Astrocyte of the hippocampus (primary cell): ENCODE data around the gene EQTN.
"Not testable (repeated sequence)": the region's sequence is repeated elsewhere in the genome, so short reads cannot be mapped to it uniquely, and the experiment has no call there.

Experiments
- DNase-seq: peaks from one replicate; pipeline ENCODE4 v3.0.0; 2011; ENCODE audit warnings: low read depth, low spot score

Gene EQTN

DNA sequence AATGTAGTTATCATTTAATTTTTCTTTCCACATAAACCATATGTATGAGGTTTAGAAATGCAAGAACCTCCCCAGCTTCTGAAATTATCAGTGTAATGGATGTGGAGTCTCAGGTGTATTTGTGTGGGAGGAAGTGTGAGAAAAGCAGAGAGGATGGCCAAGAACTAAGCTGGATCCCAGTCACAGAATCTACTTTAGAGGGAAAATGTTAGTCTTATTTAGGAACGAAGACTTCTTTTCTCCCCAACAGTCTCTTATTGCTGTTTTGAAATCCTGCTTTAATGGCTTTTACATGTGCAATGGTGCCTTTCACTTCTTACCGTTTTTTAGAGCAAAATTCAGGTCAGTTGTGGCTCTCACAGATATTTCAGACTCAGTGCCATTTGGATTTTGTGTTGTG lies 3.0 kb downstream of the EQTN start:
- DNase-seq: no peak

DNA sequence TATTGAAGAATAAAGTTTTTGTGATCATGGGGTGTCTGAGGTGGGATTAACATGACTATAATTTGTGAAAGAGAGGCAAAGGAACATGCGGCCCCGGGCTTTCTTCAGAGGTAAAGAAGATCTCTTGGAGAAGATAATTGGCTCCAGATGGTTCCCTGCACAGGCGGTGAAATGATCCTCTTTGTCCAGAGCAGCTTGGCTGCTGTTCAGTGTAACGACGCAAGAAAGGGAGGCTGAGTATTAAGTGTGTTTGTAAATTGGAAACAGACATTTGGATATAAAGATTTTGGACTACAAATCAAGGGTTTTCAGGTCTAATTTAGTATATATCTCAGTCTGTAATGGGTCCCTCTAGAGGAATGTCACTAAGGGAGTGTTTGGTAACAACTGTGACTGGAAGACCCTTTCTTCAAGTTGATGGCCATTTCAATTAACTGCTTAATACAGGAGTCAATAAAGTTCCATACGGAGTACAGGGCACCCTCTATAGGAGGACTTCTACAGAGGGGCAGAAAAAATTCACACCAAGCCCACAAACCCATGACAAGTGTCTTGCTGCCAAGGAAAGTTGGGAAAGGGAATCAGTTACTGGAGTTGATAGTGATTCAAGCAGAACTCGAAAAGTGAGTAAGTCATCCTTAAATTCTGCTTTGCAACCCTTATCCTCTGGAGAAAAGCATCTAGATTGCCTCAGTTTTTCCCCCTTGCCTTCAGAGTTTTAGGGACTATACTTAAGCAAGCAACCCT lies 4.1 kb downstream of the EQTN start:
- DNase-seq: no peak

DNA sequence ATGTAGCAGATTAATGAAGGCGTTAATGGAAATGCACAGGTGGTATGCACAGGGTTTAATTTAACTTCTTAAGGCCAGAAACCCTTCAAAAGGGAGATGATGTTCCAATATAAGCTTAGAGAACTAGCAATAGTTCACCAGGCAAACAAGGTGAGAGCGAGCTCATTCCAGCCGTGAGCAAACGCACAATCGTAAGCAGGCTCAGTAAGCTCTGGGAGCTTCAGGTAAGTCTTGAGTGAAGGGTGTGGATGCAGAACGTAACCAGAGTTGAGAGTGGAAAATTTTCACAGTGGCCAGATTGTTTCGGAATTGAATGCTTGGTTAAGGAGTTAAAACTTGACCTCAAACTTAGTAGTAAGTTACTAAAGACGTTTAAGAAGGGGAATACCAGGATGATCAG lies 5.7 kb downstream of the EQTN start:
- DNase-seq: no peak

DNA sequence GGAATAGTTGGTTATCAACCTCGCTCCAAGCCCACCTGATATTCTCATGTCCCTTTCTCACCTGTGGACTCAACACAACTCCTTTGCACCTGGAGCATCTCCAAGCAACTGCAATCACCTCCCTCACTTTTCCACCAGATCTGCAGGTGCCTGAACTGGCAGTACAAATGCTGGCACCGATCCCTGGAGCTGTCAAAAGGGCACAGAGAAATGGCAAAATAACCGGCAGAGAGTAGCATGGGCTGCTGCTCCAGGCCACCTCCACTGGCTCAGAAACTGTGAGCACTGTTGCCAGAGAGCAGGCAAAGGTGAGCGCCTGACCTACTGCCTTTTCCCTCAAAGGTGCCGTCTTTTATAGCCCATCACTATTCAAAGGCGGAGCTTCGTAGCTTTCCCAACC lies 14.7 kb downstream of the EQTN start:
- DNase-seq: no peak

DNA sequence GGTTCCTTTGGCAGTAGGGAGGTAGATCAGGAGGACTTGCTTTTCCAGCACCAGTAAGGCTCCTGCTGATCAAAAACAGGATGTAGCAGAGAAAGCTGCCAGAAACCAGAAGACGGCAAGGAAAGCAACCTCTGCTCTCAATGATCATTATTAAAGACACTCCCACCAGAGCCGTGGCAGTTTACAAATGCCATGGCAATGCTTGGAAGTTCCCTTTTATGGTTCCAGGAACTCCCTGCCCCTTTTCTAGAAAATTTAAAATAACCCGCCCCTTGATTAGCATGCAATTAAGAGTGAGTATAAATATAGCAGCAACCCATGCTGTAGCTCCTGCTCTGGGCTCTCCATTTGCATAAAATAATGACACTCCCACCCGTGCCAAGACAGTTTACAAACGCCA lies 16.1 kb downstream of the EQTN start:
- no peak for DNase-seq

DNA sequence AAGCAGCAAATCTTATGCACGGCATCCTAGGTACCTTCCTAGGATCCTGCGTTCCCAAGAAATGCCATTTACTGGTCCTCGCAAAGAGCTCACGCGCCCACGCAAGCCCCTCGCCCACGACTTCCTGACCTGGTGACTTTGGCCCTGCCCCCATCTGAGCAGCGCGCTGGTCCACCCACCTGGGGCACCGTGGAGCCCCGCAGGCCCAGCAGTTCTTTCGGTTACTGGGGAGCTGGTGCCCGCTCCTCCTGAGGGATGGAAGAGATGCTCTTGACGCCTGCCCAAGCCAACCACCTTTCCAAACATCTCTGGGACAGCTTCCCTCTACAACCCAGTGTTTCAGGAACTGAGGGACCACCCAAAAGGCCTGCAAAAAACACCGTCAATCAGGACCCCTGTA lies 16.7 kb downstream of the EQTN start:
- no peak for DNase-seq

DNA sequence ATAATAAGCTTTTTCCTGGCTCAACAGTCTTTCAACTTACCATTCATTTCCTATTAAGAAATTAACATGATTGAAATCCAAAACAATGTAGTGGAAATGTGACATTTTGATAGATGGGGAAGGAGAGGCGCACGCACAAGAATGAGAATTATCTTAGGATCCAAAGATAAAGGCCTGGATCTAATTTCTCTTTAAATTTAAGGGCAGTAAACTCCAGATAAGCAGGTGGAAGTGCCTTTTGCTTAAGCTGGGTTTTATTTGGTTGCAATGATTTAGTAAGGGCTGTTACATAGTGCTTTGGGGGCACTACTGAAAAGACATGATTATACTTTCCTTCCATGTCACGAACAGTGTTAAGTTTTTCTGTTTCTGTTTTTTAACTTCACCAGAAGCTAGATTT lies 17.3 kb downstream of the EQTN start:
- no peak for DNase-seq

DNA sequence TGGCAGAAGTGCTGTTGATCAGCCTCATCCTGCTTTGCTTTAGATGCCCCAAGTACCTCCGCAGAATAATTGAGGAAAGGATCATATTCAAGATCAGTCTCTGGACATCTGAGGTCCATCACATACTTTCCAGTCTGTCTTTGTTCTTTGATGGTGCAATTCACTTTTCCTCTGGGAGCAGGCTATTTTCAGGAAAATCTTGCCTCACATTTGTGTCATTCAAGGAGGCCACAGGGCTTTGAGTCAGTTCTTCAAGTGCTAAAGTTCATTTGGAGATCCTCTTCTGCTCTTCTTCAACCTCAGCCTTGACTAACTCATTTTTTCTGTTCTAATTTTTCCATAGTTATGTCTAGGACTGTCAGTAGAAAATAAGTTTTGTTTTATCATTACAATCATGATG lies 18.6 kb downstream of the EQTN start:
- DNase-seq: no peak

DNA sequence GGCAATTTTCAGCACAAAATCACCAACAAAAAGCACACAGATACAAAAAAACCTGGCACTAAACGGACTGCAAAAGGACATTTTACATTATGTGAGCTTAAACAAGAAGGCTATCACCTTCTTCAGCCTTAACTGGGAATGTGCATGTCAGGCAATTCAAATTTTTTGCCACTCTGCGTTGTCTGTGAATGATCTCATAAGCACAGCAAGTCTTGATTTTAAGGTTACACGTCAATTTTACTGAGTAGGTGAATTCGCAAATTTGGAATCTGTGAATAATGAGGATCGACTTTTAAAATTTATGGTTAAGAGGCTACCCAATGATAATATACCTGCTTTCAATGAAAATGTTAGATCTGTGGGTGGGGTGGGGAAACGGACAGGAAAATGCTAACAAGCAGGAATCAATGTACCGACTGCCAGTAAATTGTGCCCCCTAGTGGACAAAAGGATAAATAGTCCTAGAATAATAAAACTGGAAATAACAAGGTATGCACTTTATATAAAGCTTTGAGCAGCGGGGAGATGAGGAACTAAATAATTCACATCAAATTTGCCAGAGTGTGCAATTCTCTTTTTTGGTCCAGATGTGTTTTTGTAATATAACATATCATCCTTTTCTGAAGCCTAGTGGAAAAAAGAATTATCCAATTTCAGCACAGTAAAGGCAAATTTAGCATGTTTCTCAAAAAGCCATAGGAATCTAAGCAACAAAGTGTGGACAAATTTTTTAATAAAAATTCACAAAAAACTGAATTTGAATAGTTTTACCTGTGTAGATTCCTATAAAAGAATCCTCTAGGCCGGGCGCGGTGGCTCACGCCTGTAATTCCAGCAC lies 20.5 kb downstream of the EQTN start:
- DNase-seq: peak; percentile 75

DNA sequence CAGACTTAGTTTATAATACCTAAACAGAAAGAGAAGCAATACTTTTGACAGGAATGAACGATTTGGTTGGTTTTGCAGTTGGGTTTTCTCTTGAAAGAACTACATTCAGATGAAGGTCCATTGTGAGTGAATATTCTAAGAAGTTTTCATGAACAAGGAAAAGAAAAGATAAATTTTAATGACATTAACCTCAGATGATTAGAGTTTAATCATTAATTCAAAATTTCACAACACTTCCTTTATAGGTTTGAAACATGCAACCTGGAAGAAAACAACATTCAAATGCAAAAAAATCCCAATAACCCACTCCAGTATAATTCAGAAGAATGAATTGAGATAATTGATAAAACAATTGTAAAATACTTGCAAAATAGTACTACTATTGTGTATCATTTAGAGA lies 23.8 kb downstream of the EQTN start:
- DNase-seq: no peak

DNA sequence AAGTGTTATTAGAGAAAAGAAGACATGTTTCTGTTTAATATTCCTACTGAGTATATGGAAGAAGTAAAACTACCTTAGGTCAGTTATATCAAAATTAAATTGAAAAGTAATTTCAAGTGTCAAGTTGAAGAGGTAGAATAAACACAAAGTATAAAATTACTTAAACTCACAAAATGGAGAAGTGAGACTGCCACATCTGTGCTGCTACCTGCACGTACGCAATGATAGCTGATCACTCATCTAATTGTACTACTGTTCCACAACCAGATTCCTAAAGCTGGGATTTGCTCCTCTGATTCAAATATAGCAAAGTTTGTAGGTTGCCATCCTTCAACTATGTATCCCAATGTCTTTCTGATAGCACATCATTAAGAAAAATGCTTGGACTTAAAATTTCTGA lies 24.8 kb downstream of the EQTN start:
- DNase-seq: no peak

DNA sequence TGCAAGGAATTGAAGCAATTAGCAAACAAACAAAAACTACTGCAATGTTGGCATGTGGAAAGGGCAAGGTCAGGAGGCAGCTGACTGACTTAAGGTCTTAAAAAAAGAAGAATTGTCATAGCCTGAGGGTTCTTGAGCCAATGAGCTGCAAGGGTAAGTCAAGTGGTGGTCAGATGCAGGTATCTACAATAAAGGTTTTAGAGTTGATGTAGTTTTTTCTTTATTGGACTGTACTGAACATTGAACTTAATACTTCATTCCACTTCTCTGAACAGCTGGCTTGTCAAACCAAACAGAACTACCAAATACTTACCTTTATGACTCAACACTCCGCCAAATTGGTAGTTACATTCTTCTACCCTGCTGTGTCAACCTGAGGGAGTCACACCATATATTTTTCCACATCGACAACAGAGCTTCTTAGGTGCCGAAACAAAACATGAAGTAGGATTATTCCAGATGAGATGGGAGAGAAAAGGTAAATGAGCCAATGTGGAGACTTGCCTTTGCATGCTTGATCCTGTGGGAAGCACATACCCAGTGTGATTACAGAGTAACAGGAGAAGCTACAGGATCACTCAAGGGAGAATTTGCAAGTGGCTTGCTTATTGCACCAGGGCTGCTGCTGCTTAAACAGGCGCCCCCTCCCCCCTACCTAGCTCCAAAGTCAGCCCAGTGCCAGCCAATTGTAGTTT lies 35.3 kb downstream of the EQTN start:
- DNase-seq: peak; percentile 79

DNA sequence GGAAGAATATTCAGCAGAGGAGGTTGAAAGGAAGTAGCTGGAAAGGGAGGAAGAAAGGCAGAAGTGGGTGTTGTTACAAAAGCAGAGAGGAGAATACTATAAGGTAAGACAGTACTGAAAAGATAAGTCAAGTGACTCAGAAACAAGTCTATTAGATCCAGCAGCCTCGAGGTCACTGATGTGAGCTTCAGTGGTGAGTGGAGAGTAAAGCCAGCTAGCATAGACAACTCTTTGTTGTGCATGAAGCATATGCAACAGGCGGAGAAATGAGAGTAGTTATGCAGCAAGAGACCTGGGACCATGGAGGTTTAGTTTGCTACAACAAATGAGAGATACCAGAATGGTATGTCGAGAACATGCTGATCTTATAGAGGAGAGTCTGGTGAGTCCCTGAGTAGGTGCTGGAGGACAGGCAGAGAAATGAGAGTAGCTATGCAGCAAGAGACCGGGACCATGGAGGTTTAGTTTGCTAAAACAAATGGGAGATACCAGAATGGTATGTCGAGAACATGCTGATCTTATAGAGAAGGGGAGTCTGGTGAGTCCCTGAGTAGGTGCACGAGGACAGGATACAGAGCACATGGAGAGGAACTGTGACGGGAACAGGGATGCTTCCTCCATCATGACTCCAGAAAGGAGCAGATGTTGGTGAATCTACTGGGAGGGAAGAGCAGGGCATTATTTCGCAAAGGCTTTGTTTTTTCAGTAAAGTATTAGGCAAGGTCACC lies 36.0 kb downstream of the EQTN start:
- no peak for DNase-seq

DNA sequence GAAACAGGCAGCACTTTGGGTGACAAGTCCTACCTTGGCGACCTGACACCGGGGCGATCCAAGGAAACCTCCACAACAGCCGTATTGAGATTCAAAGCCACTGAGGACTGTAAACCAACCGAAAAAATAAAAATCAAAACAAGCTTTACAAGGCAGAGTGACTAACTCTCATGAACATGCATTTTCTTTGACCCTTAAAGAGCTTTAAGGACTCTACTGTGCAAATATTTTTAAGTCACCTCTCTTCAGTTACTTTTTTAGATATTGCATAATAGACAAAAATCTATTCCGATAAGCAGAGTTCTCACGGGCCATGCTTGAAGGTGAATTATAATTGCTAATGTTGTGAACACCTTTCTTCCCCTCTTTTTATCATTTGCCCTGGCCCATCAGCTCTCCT lies 38.3 kb downstream of the EQTN start:
- no peak for DNase-seq

DNA sequence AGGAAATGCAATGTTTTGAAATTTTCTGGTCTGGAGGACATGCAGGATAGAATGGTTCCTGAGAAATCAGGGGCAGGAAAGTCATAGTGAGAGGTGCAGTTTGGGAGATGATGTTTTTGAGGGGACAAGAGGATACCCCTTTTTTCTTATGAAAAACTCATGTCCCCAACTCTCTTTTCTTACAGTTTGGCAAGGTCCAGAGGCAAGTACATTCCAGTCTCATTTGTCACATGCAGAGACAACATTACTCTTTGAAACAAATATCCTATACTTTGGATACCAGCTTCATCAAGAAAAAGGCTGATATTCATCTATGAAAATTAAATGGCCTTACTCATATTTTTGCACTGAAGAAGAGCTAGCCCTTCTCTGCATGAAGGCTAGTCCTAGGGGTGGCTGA lies 48.2 kb downstream of the EQTN start:
- DNase-seq: peak; percentile 18

DNA sequence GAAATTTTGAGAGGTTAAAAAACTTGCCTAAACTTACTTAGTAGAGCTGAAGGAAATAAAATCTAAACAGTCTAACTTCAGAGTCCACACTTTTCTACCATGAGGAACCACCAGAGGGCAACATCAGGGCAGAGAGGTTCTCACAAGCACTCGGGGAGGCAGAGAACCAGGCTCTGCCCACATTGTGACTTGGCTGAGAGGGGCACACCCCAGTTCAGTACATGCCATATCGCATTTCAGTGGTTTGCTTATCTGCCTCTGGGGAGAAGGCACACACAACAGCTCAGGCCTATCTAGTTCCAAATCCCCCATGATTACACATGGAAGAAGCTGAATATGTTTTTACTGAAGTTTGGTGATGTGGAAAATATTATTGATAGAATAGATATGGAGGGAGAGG lies 49.2 kb downstream of the EQTN start:
- peak; percentile 61 for DNase-seq

DNA sequence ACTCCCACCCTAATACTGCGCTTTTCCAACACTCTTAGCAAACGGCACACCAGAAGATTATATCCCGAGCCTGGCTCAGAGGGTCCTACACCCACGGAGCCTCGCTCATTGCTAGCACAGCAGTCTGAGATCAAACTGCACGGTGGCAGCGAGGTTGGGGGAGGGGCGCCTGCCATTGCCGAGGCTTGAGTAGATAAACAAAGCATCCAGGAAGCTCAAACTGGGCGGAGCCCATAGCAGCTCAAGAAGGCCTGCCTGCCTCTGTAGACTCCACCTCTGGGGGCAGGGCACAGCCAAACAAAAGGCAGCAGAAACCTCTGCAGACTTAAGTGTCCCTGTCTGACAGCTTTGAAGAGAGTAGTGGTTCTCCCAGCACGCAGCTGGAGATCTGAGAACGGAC lies 57.3 kb downstream of the EQTN start:
- DNase-seq: not testable (repeated sequence)
